Gastroesophageal sphincter (tissue), 3 donors: Measurements from ENCODE around the gene SHANK1.

Experiments used
- CTCF ChIP-seq, 4 experiments: fragments of 200-600 bp in 2 of 4; fragments of 450-650 bp in 2 of 4; sonication (generic) in 1 of 4; IDR thresholded peaks; one replicate each; pipeline ENCODE4 v1.5.1; 2017 to 2019; ENCODE audit warnings: antibody characterized with exemption in 4 of 4, mild to moderate bottlenecking in 2 of 4, moderate library complexity in 2 of 4
- EP300 ChIP-seq: sonication (generic); formaldehyde crosslinking; IDR thresholded peaks from one replicate; pipeline ENCODE4 v1.6.1; 2017; ENCODE audit warnings: antibody characterized with exemption, mild to moderate bottlenecking
- POLR2A ChIP-seq, 2 donors: fragments of 450-650 bp; IDR thresholded peaks; one replicate each; pipeline ENCODE4 v1.6.1; 2017; ENCODE audit warnings: antibody characterized with exemption in 2 of 2, mild to moderate bottlenecking in 2 of 2, moderate library complexity in 1 of 2

GRCh38 chr19:50666346-50667176 is 53.0 kb downstream of the SHANK1 start:
- TF ChIP-seq CTCF (IDR thresholded peaks at IDR 0.05) (no peak), POLR2A (IDR thresholded peaks at IDR 0.05) (no peak), EP300 (no peak)
